NCI-H2107 treated with DMSO at 0.1 percent for 48 hours (cell line): ENCODE measurements around the gene AGAP1.

Experiments
- DNase-seq: peaks from one replicate; lab custom pipeline; 2025; ENCODE audit not compliant: unreplicated experiment; lab: John Stamatoyannopoulos, UW

Gene AGAP1

DNA sequence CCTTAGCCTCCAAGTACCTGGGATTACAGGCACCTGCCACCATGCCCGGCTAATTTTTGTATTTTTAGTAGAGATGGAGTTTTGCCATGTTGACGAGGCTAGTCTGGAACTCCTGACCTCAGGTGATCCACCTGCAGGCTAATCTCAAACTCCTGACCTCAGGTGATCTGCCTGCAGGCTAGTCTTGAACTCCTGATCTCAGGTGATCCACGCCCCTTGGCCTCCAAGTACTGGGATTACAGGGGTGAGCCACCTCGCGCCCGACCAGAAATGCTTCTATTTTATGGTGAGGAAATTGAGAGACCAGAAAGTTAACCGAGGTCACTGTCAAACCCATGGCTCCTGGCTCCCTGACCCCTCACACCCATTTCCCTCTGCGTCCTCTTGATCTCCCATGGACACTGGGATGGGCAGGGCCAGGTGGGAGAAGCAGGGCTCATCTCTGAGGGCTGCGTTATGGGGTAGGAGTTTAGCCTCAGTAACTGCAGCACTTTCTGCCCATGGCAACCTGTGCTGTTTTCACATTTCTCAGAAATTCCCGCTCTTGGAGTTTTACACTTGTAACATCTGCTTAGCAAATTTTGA is 210.0 kb downstream of the AGAP1 start:
- DNase-seq: no peak

DNA sequence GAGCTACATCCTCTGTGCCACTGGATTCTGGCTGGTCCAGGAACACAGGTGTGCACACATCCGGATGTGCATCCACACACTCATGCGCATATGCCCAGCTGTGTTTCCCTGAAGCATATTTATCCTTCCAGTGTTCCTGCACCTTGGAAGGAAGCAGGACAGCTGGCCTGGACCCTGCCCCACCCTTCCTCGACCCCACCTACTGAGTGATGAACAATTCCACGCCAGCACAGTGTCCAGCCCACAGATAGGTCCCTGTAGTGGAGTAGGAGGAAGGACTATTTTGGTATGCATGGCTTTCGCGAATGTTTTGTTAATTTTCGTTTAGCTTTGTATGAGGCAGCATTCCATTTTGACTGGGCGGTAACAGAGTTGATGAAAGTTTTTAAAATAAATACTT is 211.5 kb downstream of the AGAP1 start:
- DNase-seq: no peak

GRCh38 chr2:235706506-235706905 is 212.7 kb downstream of the AGAP1 start:
- no peak for DNase-seq

DNA sequence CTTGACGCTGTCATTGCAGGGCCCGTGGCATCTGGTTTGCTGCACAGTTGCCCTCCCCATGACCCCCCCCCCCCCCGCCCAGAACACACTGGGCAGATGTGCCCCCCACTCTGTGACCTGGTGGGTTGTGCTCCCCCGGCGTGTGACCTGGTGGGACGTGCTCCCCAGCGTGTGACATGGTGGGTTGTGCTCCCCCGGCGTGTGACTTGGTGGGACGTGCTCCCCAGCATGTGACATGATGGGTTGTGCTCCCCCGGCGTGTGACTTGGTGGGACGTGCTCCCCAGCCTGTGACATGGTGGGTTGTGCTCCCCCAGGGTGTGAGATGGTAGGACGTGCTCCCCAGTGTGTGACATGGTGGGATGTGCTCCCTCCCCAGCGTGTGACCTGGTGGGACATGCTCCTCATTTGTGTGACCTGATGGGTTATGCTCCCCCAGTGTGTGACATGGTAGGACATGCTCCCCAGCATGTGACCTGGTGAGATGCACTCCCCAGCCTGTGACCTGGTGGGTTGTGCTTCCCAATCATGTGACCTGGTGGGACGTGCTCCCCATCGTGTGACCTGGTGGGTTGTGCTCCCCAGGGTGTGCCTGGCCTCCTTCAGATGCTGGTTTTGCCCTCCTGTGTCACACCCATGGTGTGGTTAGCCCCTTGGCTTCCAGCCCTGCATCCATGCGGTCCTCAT is 213.7 kb downstream of the AGAP1 start:
- no peak for DNase-seq

- no peak for DNase-seq
Observed at GRCh38 chr2:235709124-235709813, 215.4 kb downstream of the AGAP1 start.

DNA sequence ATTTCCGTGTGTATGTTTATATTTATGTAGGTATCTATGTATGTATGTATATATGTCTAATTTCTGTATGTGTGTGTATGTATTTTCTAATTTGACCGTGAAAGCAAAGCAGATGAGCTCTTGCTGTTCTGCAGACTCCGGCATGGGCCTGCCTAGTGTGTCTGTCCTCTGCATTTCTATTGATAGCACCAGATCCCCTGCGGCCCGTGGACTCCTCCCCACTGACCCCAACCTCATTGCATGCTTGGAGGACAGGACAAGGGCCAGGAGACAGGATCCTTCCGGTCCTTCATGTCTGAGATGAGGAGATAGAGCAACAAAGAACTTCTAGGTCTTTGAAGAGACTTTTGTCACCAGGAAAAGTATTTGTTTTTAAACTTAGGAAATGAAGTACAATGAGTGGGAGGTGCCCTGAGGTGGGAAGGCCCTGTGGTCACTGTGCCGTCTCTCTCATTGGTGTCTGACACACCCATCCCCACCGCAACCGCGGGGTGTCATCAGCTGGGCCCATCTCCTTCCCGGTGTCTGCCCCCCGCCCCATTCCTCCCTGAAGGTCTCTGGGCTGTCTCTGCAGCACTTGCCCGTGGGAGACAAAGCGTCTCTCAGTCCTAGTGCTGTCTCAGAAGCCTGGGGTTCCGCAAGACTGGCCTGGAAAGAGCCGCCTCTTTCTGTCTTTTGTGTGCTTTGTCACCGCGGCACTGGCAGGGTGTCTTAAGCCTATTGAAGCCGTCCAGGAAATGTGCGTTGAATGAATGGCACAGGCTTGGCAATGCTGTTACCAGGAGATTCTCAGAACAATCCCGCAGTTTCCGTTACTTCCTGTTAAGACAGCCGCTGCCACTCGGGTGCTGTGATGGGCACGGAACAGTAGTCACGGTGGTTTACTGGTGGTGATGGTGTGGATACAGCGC is 216.4 kb downstream of the AGAP1 start:
- no peak for DNase-seq

DNA sequence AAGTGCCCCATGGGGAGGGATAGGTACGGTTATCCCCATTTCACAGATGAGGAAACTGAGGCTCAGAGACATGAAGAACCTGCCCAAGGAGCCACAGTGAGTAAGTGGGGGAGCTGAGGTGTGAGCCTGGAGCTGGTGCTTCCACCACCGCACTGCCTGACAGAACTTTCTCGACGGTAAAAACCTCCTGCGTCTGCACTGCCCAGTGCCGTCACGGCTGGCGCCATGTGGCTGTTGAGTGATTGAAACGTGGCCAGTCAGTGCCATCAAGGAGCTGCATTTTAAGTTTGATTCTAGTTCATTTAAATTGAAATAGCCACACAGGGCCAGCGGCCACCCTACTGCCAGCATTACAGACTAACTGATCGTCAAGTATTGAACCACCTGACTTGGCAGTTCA is 217.1 kb downstream of the AGAP1 start:
- DNase-seq: no peak

DNA sequence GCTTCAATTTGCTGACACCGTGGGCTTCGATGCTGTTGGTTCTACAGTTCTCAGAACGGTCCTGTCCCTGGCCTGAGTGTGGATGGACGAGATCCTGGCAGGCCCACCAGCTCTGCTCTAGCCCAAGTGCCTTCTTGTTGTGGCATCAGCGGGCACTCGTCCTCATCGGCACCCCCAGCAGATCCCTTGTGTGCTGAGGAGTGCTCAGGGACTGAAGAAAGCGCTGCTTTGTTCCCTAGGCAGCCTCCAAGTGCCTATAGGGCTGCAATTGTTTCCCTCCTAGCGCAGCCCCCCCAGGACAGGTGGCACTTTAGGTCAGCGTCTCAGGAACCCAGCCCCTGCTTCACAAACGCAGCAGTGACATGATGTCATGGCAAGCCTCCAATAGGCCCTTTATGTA is 217.7 kb downstream of the AGAP1 start:
- DNase-seq: no peak

DNA sequence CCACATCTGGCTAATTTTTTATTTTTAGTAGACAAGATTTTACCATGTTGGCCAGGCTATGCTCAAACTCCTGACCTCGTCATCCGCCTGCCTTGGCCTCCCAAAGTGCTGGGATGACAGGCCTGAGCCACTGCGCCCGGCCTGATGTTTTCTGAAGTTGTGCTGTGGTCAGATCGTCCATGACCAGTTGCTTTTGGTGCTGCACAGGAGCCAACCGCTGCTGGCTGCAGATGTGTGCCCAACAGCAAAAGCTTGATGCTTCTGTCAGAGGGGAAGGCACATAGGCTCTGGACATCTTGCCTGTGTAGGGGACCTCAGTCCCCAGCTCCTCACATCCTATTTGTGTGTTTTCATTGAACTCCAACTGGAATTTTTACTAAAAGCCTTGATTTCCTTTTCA is 218.3 kb downstream of the AGAP1 start:
- DNase-seq: no peak

GRCh38 chr2:235713189-235713588 is 219.3 kb downstream of the AGAP1 start:
- no peak for DNase-seq

- no peak for DNase-seq
Observed at GRCh38 chr2:235715601-235716000, 221.8 kb downstream of the AGAP1 start.

- DNase-seq: peak; percentile 70
Observed at GRCh38 chr2:235716875-235717496, 223.1 kb downstream of the AGAP1 start.

DNA sequence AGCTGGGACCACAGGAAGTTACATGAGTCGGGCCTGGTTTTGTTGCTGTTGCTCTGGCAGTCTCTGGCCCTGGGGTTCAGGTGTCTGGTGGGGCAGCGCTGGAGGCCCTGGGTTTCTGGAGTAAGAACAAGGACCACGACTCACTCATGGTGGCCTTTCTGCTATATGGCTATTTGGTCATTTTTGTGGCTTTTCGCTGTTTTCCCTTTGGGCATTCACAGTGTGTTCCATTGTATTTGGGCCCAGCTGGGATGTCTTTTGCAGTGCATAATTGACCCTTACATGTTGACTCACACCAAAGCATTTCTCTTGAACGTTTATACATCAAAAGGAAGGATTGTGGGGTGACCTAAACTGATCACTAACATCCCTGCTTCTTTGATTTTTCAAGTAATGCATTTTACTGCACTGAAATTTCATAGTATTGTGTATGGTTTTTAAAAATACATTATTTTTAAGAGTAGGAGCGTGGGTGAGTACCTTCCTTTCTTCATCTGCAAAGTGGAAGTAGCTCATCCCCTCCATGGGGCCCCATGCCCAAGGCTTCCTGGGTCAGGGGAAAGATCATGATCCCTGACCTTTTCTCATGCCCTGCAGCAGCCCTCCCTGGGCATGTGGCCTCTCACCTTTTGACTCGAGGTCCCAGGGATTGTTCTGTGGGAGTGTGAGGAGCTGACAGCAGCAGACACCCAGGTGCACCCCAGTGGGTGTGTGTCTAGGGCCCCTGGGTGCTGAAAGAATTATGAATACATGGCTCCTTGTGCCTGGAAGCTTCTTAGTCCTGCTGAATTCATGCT is 225.5 kb downstream of the AGAP1 start:
- DNase-seq: no peak

DNA sequence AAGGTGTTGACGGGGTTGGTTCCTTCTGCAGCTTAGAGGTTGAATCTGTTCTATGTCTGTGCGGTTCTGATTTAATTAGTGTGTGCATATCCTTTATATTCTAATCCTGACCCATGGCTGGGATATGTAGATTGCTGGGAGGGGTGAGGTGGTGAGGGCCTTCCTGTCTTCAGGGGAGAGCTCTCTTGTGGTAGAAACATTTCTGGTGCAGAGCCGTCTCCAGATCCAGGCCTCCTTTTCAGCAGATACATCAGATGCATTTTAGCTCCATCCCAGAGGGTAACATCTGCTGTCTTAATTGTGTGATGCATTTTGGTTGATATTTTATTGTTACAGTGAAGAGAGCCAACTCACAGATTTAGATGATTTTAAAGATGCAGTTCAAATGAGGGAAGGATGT is 227.8 kb downstream of the AGAP1 start:
- DNase-seq: no peak

DNA sequence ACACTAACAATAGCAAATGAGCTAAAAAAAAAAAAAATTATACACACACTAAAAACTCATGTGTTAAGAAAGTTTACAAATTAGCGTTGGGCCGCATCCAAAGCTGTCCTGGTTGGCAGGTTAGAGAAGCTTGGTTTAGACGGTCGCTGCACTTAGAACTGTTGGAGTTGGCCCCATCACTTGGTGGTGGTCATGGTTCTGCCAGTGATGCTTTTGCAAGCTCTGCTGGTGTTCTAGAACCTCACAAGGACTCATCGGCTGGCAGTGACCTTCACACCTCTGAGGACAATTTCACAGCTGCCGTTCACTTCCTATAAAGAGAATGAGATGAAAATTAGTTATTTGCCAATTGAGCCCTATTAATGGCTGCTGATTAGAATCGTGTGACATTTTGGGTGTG is 229.0 kb downstream of the AGAP1 start:
- no peak for DNase-seq

DNA sequence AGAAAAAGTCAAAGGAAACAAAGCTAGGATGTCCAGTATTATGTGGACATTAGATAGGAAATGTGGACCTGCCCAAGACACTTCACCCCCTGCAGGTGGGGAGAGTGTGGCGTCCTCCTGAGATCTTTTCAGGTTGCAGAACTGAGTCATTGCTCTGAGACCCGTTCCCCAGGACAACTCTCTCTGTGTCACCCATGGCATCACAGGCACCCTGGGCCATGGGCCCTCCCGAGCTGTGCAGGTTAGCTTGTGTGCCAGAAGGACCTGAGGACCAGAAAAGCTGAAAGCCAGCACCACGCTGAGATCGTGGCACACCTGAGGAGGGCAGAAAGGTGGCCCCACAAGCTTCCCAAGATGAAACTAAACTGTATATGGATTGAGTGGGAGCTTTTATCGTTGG is 229.5 kb downstream of the AGAP1 start:
- no peak for DNase-seq

DNA sequence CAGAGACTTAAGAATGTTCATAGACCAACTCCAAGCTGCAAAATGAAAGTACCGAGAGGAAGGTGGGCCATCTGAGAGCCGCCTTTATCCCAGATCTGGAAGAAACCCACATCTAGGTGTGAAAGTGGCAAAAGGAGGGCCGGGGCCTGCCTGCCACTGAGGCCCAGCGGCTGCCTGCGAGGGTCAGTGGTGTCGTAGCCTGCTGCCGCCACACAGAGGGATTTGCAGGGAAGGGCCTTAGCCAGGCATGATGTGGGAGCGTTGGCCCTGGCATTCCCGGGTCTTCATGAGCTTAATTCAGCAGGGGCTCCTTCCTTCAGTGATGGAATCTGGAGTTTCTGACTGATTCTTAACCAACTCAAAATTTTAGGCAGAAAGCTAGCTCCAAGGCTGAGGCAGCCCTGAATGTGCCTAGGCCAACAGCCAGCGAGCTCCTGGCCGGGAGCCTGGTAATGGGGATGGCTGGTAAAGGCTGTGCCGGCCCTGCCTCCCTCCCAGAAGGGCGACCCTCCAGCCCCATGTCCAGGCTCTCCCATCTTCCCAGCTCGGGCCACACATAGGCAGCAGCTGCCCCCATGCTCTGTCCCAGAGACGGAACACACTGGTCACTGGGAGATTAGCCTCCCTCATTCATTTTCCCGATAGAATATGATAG is 230.1 kb downstream of the AGAP1 start:
- DNase-seq: no peak

DNA sequence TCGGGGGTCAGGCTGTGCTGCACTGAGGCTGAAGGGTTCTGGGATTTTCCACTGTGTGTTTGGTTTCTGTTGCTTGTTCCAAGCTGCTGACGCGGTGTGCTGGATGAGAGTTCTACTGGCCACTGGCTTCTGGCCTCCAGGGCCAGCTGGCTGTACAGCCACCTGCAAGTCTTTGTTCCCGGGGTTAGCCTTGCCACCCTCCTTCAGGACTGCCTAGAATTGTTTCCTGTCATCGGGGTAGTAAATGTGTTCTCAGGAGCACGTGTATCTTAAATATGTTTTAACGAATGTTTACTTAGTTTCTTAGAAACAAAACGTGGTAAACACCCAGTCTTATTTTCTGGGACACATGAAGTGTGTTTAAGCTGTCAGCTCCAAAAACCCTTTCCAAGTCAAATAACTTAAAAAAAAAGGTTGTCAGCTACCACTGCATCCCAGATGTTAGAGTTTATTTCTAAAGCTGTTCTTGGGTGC is 231.2 kb downstream of the AGAP1 start:
- DNase-seq: no peak

DNA sequence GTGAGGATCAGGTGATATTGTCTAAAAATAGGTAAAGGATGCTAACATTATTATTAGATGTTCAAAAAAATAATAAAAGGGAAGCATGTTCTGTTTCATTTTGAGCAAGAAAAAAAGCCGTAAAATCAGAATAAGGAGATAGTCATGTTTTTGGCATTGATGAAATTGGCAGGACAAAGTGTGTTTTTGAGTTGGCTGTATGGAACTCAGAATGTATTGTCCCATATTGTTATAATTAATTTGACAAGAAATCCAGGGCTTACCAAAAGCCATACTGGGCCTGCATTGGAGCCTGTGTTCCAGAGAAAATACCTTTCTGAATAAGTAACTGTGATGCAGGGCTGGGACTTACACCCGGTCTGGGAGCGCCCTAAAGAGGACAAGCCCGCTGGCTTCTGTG is 232.0 kb downstream of the AGAP1 start:
- DNase-seq: no peak

DNA sequence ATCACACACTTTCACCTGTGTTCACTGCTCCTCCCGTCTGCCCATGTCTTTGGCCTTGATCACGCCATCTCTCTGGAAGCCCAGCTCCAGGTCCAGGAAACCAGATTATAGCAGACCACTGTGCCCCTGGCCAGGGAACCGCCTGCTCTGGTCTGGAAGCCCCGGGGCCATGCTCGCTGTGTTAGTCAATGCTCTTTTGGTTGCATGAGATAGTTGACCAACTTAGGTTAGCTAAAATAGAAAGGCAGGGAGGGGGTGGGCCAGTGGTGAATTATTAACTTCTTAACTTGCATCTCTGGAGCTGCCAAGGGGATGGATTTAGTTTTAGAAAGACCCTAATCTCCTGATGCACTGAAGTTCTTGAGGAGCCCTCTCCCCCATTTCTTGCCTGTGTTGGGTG is 232.7 kb downstream of the AGAP1 start:
- DNase-seq: no peak
